ENCODE measurements around the gene GPR35.

- TF ChIP-seq, protein P1, sequence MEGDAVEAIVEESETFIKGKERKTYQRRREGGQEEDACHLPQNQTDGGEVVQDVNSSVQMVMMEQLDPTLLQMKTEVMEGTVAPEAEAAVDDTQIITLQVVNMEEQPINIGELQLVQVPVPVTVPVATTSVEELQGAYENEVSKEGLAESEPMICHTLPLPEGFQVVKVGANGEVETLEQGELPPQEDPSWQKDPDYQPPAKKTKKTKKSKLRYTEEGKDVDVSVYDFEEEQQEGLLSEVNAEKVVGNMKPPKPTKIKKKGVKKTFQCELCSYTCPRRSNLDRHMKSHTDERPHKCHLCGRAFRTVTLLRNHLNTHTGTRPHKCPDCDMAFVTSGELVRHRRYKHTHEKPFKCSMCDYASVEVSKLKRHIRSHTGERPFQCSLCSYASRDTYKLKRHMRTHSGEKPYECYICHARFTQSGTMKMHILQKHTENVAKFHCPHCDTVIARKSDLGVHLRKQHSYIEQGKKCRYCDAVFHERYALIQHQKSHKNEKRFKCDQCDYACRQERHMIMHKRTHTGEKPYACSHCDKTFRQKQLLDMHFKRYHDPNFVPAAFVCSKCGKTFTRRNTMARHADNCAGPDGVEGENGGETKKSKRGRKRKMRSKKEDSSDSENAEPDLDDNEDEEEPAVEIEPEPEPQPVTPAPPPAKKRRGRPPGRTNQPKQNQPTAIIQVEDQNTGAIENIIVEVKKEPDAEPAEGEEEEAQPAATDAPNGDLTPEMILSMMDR (IDR thresholded peaks at IDR 0.05; ENCODE audit: low read depth, low read length): no peak
- no peak for TF ChIP-seq EZH2phosphoT487 (IDR thresholded peaks at IDR 0.05; ENCODE audit: low read depth)
Measured at GRCh38 chr2:240586919-240587800, 38.1 kb upstream of the GPR35 start.

Measured in OCI-LY3 (cell line).